Urinary bladder (tissue), 4 donors: ENCODE results near the gene HEBP2. TPM values are rescaled to one million over a fixed set of nuclear protein-coding genes. Genes with fewer than 3 reads are reported as not detected.

Experiments used
- DNase-seq: peaks from one replicate; pipeline ENCODE4 v3.0.0-alpha.2; 2015; ENCODE audit errors: extremely low spot score
- H3K27ac ChIP-seq: one replicate; pipeline ENCODE4 v1.5.1; 2013; ENCODE audit warnings: low read depth, mild to moderate bottlenecking, moderate library complexity
- H3K36me3 ChIP-seq: one replicate; pipeline ENCODE4 v1.6.1; 2013; ENCODE audit warnings: mild to moderate bottlenecking, moderate library complexity; ENCODE audit not compliant: insufficient read depth
- H3K4me1 ChIP-seq: one replicate; pipeline ENCODE4 v1.6.1; 2013; ENCODE audit warnings: mild to moderate bottlenecking, moderate library complexity; ENCODE audit not compliant: insufficient read depth
- H3K4me3 ChIP-seq: one replicate; pipeline ENCODE4 v1.5.1; 2013; ENCODE audit warnings: low read depth, low read length
- WGBS: extraction: QIAGEN DNeasy Blood & Tissue Kit; methylation state at CpG from one replicate; pipeline ENCODE4 v1.1.7; 2013; 5-methylcytosine and 5-hydroxymethylcytosine counted together
- polyA plus RNA-seq: library from polyadenylated mRNA; stranded (reverse); fragments of 200-250 nt; gene quantifications from one replicate; pipeline ENCODE4 v1.2.3, GENCODE V29; 2013
- small RNA-seq: library from RNA; depleted of rRNA; stranded (forward); fragments of <200 nt; gene quantifications from one replicate; pipeline ENCODE3, GENCODE V24; 2014
- total RNA-seq: library from RNA; depleted of rRNA; stranded (reverse); fragments of >200 nt; gene quantifications from one replicate; pipeline ENCODE4 v1.2.3, GENCODE V29; 2014
- donor health status: healthy with polysubstance abuse.
- donor health status: healthy.

The HEBP2 gene
- total and polyA plus RNA-seq, 2 donors: 7.6 to 43.1 TPM

DNA sequence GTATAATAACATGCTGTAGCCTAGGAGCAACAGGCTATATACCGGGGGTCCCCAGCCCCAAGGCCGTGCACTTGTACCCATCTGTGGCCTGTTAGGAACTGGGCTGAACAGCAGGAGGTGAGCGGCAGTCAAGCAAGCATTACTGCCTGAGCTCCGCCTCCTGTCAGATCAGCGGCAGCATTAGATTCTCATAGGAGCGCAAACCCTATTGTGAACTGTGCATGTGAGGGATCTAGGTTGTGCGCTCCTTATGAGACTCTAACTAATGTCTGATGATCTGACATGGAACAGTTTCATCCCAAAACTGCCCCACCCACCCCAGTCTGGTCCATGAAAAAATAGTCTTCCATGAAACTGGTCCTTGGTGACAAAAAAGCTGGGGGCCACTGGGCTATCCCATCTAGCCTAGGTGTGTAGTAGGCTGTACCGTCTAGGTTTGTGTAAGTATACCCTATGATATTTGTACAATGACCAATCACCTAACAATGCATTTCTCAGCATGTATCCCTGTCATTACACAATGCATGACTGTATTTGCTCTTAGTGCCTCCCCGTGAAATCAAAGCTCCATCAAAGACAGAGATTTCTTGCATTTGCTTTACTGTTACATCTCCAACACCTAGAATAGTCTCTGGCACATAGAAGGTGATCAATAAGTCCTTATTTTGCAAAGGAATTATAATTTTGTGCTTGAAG is 64.4 kb downstream of the HEBP2 start:
- Histone ChIP-seq H3K27ac (no peak overlapping the region), H3K4me1 (no peaks in the 10 kb centered on the region), H3K4me3 (no peak overlapping the region), H3K36me3 (no peaks in the 10 kb centered on the region)
- no peak for DNase-seq
- WGBS: 95% methylated on average over 9 of the region's 9 CpGs

Small RNAs within 50 kb of the gene (small RNA-seq; reads per million reads assigned to genes)
- gene AL031003.1: not detected
- not detected for gene AL391669.1
- 0.18 reads per million for gene MIR3145

Other genes with a start within 250 kb of the HEBP2 start
- gene ARFGEF3, start 242.3 kb upstream of the HEBP2 start, total RNA-seq: 9.6 TPM
- 1.3 TPM for gene ARFGEF3, start 242.3 kb upstream of the HEBP2 start, polyA plus RNA-seq
- not detected for gene PBOV1, start 185.7 kb upstream of the HEBP2 start, total RNA-seq
- gene PBOV1, start 185.7 kb upstream of the HEBP2 start, polyA plus RNA-seq: not detected
- gene SMIM28, start 26.3 kb upstream of the HEBP2 start, total RNA-seq: not detected
- not detected for gene SMIM28, start 26.3 kb upstream of the HEBP2 start, polyA plus RNA-seq
- 19.5 TPM for gene NHSL1, start 95.3 kb downstream of the HEBP2 start, total RNA-seq
- 1.7 TPM for gene NHSL1, start 95.3 kb downstream of the HEBP2 start, polyA plus RNA-seq